B cell (primary cell): Measurements from ENCODE around the gene TMEM107.

ENCODE experiments used
- CTCF ChIP-seq: fragments of 200-600 bp; IDR thresholded peaks from one replicate; pipeline ENCODE4 v1.8.0; 2022; ENCODE audit warnings: antibody characterized with exemption, mild to moderate bottlenecking
- EZH2 ChIP-seq: IDR thresholded peaks from 2 replicates; pipeline ENCODE4 v1.6.1; 2012; ENCODE audit warnings: borderline replicate concordance, low read depth, mild to moderate bottlenecking, moderate library complexity, low read length; ENCODE audit not compliant: insufficient read depth, poor library complexity, severe bottlenecking

- TF ChIP-seq CTCF (no peak), EZH2 (no peak)
These were observed 12.0 kb downstream of the TMEM107 start for GRCh38 chr17:8163978-8164814.
